PC-9 (cell line): ENCODE results near the gene YWHAH.

Experiments used
- CTCF ChIP-seq: fragments of 200-600 bp; sonication (generic); conservative IDR thresholded peaks from 2 replicates; pipeline ENCODE4 v1.6.1; 2017; ENCODE audit warnings: mixed run types, antibody characterized with exemption, mild to moderate bottlenecking, moderate library complexity
- EZH2 ChIP-seq: fragments of 200-600 bp; sonication (generic); IDR thresholded peaks from 2 replicates; pipeline ENCODE4 v1.8.0; 2017; ENCODE audit warnings: antibody characterized with exemption, low read depth

GRCh38 chr22:31956360-31956759 is 12.0 kb downstream of the YWHAH start:
- TF ChIP-seq EZH2 (no peak), CTCF (no peak)
